Brain microvascular endothelial cell (primary cell): ENCODE measurements around the gene OR56B1.
A peak's percentile ranks its signal among the peaks of the same experiment; 100 is the strongest.

Experiments used
- DNase-seq: peaks from one replicate; pipeline ENCODE4 v3.0.0-alpha.2; 2020
- H3K27ac ChIP-seq: fragments of 250-450 bp; sonication (Bioruptor Pico); 2 replicates; pipeline ENCODE4 v1.5.1; 2020; ENCODE audit warnings: mild to moderate bottlenecking, moderate library complexity
- H3K27me3 ChIP-seq: fragments of 250-450 bp; sonication (Bioruptor Pico); replicated peaks from 2 replicates; pipeline ENCODE4 v1.5.1; 2020; ENCODE audit warnings: mild to moderate bottlenecking
- H3K36me3 ChIP-seq: fragments of 250-450 bp; sonication (Bioruptor Pico); replicated peaks from 2 replicates; pipeline ENCODE4 v1.5.1; 2020; ENCODE audit warnings: mild to moderate bottlenecking
- H3K4me3 ChIP-seq: 2 replicates; pipeline ENCODE4 v1.5.1; 2011; ENCODE audit warnings: low read depth, mild to moderate bottlenecking, control low read depth, low read length, moderate library complexity
- CTCF ChIP-seq: IDR thresholded peaks from 2 replicates; pipeline ENCODE4 v1.5.1; 2011; ENCODE audit warnings: low read depth, mild to moderate bottlenecking, moderate library complexity, low read length, control low read depth, inconsistent platforms; ENCODE audit errors: missing control alignments
- in situ Hi-C: cut with HindIII; loops from 2 replicates; pipeline ENCODE4 v1.10.0; 2017; ENCODE audit warnings: low sequenced_read_pairs, low pct_ligation_motif_present

OR56B1 gene

GRCh38 chr11:5738431-5738830, 2.2 kb downstream of the OR56B1 start:
- Histone ChIP-seq H3K27ac (peak overlapping the region; percentile 69), H3K36me3 (no peaks in the 10 kb centered on the region), H3K27me3 (no peaks in the 10 kb centered on the region), H3K4me3 (no peak overlapping the region)
- TF ChIP-seq CTCF: no peak
- in situ Hi-C loops: no loop called here
- DNase-seq: no peak

- H3K36me3 ChIP-seq: no peaks in the 10 kb centered on the region
- no peaks in the 10 kb centered on the region for H3K27me3 ChIP-seq
- TF ChIP-seq CTCF: no peak
- in situ Hi-C loops: no loop called here
- no peak overlapping the region for H3K27ac ChIP-seq
- H3K4me3 ChIP-seq: no peak overlapping the region
- no peak for DNase-seq
Observed at GRCh38 chr11:5746614-5747013, 10.4 kb downstream of the OR56B1 start.

- Histone ChIP-seq H3K27ac (no peak overlapping the region), H3K36me3 (no peaks in the 10 kb centered on the region), H3K4me3 (no peak overlapping the region), H3K27me3 (no peaks in the 10 kb centered on the region)
- no peak for DNase-seq
- no peak for TF ChIP-seq CTCF
- in situ Hi-C loops: no loop called here
Observed at GRCh38 chr11:5749836-5750235, 13.6 kb downstream of the OR56B1 start.

- in situ Hi-C loops: no loop called here
- Histone ChIP-seq H3K27ac (no peak within 1 kb of the TSS), H3K4me3 (no peak within 1 kb of the TSS), H3K36me3 (no peaks in the 10 kb centered on the region), H3K27me3 (no peaks in the 10 kb centered on the region)
- DNase-seq: no peak
- TF ChIP-seq CTCF: no peak
Observed at GRCh38 chr11:5753943-5754342, 17.7 kb downstream of the OR56B1 start, which contains the start of gene OR52N4. TSS of gene OR52N4 (plus strand) at chr11:5754243. CDS start at chr11:5754741, 498 bp downstream.

- Histone ChIP-seq H3K27ac (no peak overlapping the region), H3K4me3 (no peak overlapping the region), H3K36me3 (no peaks in the 10 kb centered on the region), H3K27me3 (no peaks in the 10 kb centered on the region)
- no peak for TF ChIP-seq CTCF
- in situ Hi-C loops: no loop called here
- DNase-seq: no peak
Observed at GRCh38 chr11:5767056-5767455, 30.8 kb downstream of the OR56B1 start.

- no peak within 1 kb of the TSS for H3K27ac ChIP-seq
- no peak for TF ChIP-seq CTCF
- H3K4me3 ChIP-seq: no peak within 1 kb of the TSS
- H3K36me3 ChIP-seq: no peaks in the 10 kb centered on the region
- H3K27me3 ChIP-seq: no peaks in the 10 kb centered on the region
- in situ Hi-C loops: no loop called here
- no peak for DNase-seq
Observed at GRCh38 chr11:5783255-5783654, 47.0 kb downstream of the OR56B1 start, which contains the start of gene OR52N5. TSS of gene OR52N5 (minus strand) at chr11:5783355. CDS start at chr11:5778634, 4,721 bp downstream.
